MM.1S (cell line): Measurements from ENCODE around the gene MAP4K3.

ENCODE experiments used
- DNase-seq: peaks from one replicate; pipeline ENCODE4 v3.0.0-alpha.2; 2015
- H2AFZ ChIP-seq: fragments of 300-600 bp; sonication (generic); 2 replicates; pipeline ENCODE4 v1.6.0; 2016; ENCODE audit warnings: antibody characterized with exemption, low read length
- H3F3A ChIP-seq: fragments of 300-600 bp; sonication (generic); 2 replicates; pipeline ENCODE4 v1.6.1; 2016; ENCODE audit warnings: mild to moderate bottlenecking, antibody characterized with exemption, low read length, moderate library complexity, mixed read lengths; ENCODE audit not compliant: insufficient read depth
- H3K27ac ChIP-seq: fragments of 300-600 bp; sonication (generic); 2 replicates; pipeline ENCODE4 v1.5.1; 2016; ENCODE audit warnings: mild to moderate bottlenecking, low read length
- H3K27me3 ChIP-seq: fragments of 300-600 bp; sonication (generic); replicated peaks from 2 replicates; pipeline ENCODE4 v1.6.0; 2016; ENCODE audit warnings: low read length; ENCODE audit not compliant: insufficient read depth
- H3K36me3 ChIP-seq: fragments of 300-600 bp; sonication (generic); replicated peaks from 2 replicates; pipeline ENCODE4 v1.6.1; 2016; ENCODE audit warnings: mild to moderate bottlenecking, low read length, mixed read lengths; ENCODE audit not compliant: insufficient read depth
- H3K4me1 ChIP-seq: fragments of 300-600 bp; sonication (generic); 2 replicates; pipeline ENCODE4 v1.6.1; 2016; ENCODE audit warnings: low read length, mixed read lengths
- H3K4me2 ChIP-seq: fragments of 300-600 bp; sonication (generic); 2 replicates; pipeline ENCODE4 v1.6.0; 2016; ENCODE audit warnings: low read depth, low read length
- H3K4me3 ChIP-seq: fragments of 300-600 bp; sonication (generic); 2 replicates; pipeline ENCODE4 v1.5.1; 2016; ENCODE audit warnings: low read length, mixed read lengths
- H3K79me2 ChIP-seq: fragments of 300-600 bp; sonication (generic); 2 replicates; pipeline ENCODE4 v1.6.1; 2016; ENCODE audit warnings: mixed run types, low read length, mixed read lengths
- H3K9ac ChIP-seq: fragments of 300-600 bp; sonication (generic); 2 replicates; pipeline ENCODE4 v1.6.1; 2016; ENCODE audit warnings: low read length, mixed read lengths
- H3K9me2 ChIP-seq: fragments of 300-600 bp; sonication (generic); replicated peaks from 2 replicates; pipeline ENCODE4 v1.6.1; 2016; ENCODE audit warnings: mild to moderate bottlenecking, low read length, mixed read lengths; ENCODE audit not compliant: insufficient read depth
- H3K9me3 ChIP-seq: fragments of 300-600 bp; sonication (generic); replicated peaks from 2 replicates; pipeline ENCODE4 v1.6.1; 2016; ENCODE audit warnings: mild to moderate bottlenecking, low read length, mixed read lengths; ENCODE audit not compliant: insufficient read depth
- H4K20me1 ChIP-seq: fragments of 300-600 bp; sonication (generic); 2 replicates; pipeline ENCODE4 v1.6.1; 2016; ENCODE audit warnings: mild to moderate bottlenecking, low read length, moderate library complexity, mixed read lengths; ENCODE audit not compliant: insufficient read depth
- EZH2 ChIP-seq: fragments of 300-600 bp; sonication (generic); optimal IDR thresholded peaks from 2 replicates; pipeline ENCODE3; 2017; ENCODE audit warnings: low read depth, mild to moderate bottlenecking, antibody characterized with exemption, low read length, mixed read lengths
- EZH2phosphoT487 ChIP-seq: fragments of 300-600 bp; sonication (generic); IDR thresholded peaks from 2 replicates; pipeline ENCODE4 v1.6.1; 2018; ENCODE audit warnings: antibody characterized with exemption, low read length
- TF ChIP-seq, protein P1 (sequence below): fragments of 300-600 bp; sonication (generic); IDR thresholded peaks from 2 replicates; pipeline ENCODE4 v1.5.1; 2016; ENCODE audit warnings: antibody characterized with exemption, low read length, mixed read lengths

The MAP4K3 gene

DNA sequence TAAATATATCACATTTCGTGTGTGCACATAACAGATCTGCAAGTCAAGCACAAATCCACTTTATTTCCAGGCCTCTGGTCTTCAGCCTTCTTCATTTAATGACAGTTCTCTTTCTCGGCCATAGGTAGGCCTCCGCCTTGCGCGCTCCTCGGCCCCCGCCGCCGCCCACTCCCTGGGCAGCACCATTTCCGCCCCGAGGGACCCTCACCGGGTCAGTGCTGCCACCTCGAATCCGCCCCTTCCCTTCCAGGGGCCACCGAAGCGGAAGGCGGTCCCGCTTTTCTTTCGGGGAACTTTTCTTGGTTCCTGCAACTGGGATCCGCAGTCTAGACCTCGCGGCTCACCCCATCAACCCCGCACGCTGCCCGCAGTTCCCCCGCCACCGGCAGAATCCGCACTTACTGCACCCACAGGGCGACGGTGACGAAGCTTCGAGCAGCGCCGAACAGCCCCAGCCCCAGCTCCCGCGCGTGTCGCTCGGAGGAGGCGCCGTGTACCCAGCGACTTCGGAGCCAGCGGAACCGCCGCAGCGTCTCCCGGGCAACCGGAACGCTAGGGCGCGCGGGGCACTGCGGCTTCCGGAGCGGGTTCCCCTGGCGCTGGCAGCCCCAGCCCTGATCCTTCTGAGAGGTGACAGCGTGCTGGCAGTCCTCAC, 193.5 kb downstream of the MAP4K3 start, which contains the start of gene CDKL4:
CDKL4 (minus strand) TSS at position 502 of the 655 bp plus-strand sequence.
- H3F3A ChIP-seq = no peaks in the 10 kb centered on the region
- no peaks in the 10 kb centered on the region for H3K79me2 ChIP-seq
- H3K9me3 ChIP-seq = no peaks in the 10 kb centered on the region
- H3K9ac ChIP-seq = no peak within 1 kb of the TSS
- no peak within 1 kb of the TSS for H3K27ac ChIP-seq
- no peaks in the 10 kb centered on the region for H4K20me1 ChIP-seq
- H2AFZ ChIP-seq = no peak within 1 kb of the TSS
- H3K4me1 ChIP-seq = no peaks in the 10 kb centered on the region
- no peaks in the 10 kb centered on the region for H3K27me3 ChIP-seq
- no peaks in the 10 kb centered on the region for H3K9me2 ChIP-seq
- no peak within 1 kb of the TSS for H3K4me2 ChIP-seq
- TF ChIP-seq, protein P1, sequence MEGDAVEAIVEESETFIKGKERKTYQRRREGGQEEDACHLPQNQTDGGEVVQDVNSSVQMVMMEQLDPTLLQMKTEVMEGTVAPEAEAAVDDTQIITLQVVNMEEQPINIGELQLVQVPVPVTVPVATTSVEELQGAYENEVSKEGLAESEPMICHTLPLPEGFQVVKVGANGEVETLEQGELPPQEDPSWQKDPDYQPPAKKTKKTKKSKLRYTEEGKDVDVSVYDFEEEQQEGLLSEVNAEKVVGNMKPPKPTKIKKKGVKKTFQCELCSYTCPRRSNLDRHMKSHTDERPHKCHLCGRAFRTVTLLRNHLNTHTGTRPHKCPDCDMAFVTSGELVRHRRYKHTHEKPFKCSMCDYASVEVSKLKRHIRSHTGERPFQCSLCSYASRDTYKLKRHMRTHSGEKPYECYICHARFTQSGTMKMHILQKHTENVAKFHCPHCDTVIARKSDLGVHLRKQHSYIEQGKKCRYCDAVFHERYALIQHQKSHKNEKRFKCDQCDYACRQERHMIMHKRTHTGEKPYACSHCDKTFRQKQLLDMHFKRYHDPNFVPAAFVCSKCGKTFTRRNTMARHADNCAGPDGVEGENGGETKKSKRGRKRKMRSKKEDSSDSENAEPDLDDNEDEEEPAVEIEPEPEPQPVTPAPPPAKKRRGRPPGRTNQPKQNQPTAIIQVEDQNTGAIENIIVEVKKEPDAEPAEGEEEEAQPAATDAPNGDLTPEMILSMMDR = no peak
- TF ChIP-seq EZH2phosphoT487 = no peak
- TF ChIP-seq EZH2 = no peak
- H3K4me3 ChIP-seq = no peak within 1 kb of the TSS
- DNase-seq = no peak
- H3K36me3 ChIP-seq = no peaks in the 10 kb centered on the region

DNA sequence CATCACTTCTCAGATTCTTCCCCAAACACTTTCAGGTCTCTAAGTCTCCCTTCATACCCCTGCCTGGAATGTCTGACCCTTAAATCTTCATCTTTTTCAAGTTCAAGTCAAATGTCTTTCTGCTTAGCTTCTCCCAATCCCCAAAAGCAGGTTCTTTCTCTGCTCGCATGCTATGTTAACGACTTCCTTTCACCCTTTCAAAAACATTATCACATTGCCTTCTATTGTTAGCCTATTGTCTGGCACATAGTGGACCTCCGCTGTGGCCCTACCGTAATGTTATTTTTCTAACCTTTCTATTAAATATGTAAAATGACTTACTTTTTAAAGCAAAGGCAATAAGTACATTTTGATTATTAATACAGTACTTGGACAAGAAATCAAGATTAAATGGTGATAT, 195.5 kb downstream of the MAP4K3 start:
- no peak for TF ChIP-seq EZH2phosphoT487
- TF ChIP-seq EZH2 = no peak
- TF ChIP-seq, protein P1 = no peak
- Histone ChIP-seq H3K9me3 (no peaks in the 10 kb centered on the region), H3K36me3 (no peaks in the 10 kb centered on the region), H2AFZ (no peak overlapping the region), H3F3A (no peaks in the 10 kb centered on the region), H3K79me2 (no peaks in the 10 kb centered on the region), H3K4me3 (no peak overlapping the region), H3K4me2 (no peak overlapping the region), H3K4me1 (no peaks in the 10 kb centered on the region), H3K9me2 (no peaks in the 10 kb centered on the region), H4K20me1 (no peaks in the 10 kb centered on the region), H3K9ac (no peak overlapping the region), H3K27me3 (no peaks in the 10 kb centered on the region), H3K27ac (no peak overlapping the region)
- DNase-seq = no peak

DNA sequence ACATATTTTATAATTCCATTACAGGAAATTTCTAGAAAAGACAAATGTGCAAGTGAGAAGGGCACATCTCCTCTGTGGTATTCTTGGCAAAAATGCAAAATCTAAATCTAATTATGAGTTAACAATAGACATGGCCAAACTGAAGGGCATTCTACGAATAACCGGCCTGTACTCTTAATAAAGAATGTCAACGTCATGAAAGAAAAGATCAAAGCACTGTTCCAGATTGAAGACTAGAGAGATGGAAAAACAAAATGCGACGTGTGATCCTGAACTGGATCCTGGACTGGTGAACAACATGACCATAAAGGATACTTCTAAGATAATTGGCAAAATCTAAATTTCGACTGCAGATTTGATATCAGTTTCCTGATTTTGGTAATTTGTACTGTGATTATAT, 196.3 kb downstream of the MAP4K3 start:
- Histone ChIP-seq H3K4me3 (no peak overlapping the region), H3K79me2 (no peaks in the 10 kb centered on the region), H2AFZ (no peak overlapping the region), H3K9ac (no peak overlapping the region), H3K9me3 (no peaks in the 10 kb centered on the region), H3K9me2 (no peaks in the 10 kb centered on the region), H3K4me1 (no peaks in the 10 kb centered on the region), H4K20me1 (no peaks in the 10 kb centered on the region), H3K27me3 (no peaks in the 10 kb centered on the region), H3K27ac (no peak overlapping the region), H3K4me2 (no peak overlapping the region), H3F3A (no peaks in the 10 kb centered on the region), H3K36me3 (no peaks in the 10 kb centered on the region)
- TF ChIP-seq, protein P1 = no peak
- DNase-seq = no peak
